Adipocyte (in vitro differentiated cells): ENCODE data around the gene TGFBR3L.
"Not testable (repeated sequence)": the region's sequence is repeated elsewhere in the genome, so short reads cannot be mapped to it uniquely, and the experiment has no call there.

Source experiments
- DNase-seq: peaks from one replicate; pipeline ENCODE4 v3.0.0-alpha.2; 2015; ENCODE audit warnings: low read depth
- H3K27me3 ChIP-seq: replicated peaks from 2 replicates; pipeline ENCODE4 v1.7.0; 2013; ENCODE audit warnings: mild to moderate bottlenecking, low read length, moderate library complexity; ENCODE audit not compliant: control insufficient read depth, insufficient read depth
- H3K36me3 ChIP-seq: 2 replicates; pipeline ENCODE4 v1.7.0; 2013; ENCODE audit warnings: low read length, mild to moderate bottlenecking, moderate library complexity; ENCODE audit not compliant: control insufficient read depth, insufficient read depth, severe bottlenecking
- H3K4me1 ChIP-seq: 2 replicates; pipeline ENCODE4 v1.7.0; 2013; ENCODE audit warnings: mild to moderate bottlenecking, low read length, moderate library complexity; ENCODE audit not compliant: control insufficient read depth, insufficient read depth
- H3K4me3 ChIP-seq: 2 replicates; pipeline ENCODE4 v1.7.0; 2013; ENCODE audit warnings: mild to moderate bottlenecking, low read length, moderate library complexity
- H3K9ac ChIP-seq: 2 replicates; pipeline ENCODE4 v1.7.0; 2013; ENCODE audit warnings: mild to moderate bottlenecking, low read length, moderate library complexity
- H3K9me3 ChIP-seq: 2 replicates; pipeline ENCODE4 v1.7.0; 2013; ENCODE audit warnings: mild to moderate bottlenecking, low read length, moderate library complexity; ENCODE audit not compliant: control insufficient read depth

TGFBR3L gene

DNA sequence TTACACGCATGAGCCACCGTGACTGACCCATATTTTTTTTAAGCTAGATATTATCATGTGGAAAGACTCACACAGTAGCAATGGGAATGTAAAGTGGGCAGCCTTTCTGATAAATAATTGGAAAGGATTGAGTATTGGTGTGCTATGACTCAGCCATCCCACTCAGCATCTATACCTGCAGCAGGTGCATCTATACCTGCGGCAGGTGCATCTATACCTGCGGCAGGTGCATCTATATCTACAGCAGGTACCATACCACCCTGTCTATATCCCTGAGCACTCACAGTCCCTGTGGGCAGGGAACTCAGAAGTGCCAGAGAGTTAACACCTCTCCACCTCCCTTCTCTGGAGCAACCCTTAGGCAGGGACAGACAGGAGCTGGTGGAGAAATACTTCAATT is 31.5 kb upstream of the TGFBR3L start:
- Histone ChIP-seq H3K9me3 (no peaks in the 10 kb centered on the region), H3K9ac (no peak overlapping the region), H3K4me3 (no peak overlapping the region)

DNA sequence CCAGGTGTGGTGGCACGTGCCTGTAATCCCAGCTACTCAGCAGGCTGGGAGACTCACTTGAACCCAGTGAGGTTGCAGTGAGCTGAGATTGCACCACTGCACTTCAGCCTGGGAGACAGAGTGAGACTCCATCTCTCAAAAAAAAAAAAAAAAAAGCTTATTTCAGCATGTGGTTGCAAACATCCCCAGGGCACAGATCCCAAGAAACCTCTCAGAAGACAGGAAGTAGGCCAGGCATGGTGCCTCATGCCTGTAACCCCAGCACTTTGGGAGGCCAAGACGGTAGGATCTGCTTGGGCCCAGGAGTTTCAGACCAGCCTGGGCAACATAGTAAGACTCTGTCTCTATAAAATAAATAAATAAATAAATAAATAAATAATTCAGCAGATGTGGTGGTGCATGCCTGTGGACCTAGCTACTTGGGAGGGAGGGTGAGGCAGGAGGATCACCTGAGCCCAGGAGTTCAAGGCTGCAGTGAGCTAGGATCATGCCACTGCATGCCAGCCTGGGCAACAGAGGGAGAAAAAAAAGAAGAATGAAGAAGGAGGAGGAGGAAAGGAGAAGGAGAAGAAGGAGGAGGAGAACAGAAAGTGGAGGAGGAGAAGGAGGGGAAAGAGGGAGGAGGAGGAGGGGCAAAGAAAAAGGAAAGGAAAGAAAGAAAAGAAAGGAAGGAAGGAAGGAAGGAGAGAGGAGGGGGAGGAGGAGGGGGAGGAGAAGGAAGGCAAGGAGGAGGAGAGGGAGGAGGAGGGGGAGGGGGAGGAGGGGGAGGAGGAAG is 30.6 kb upstream of the TGFBR3L start:
- Histone ChIP-seq H3K4me1 (no peaks in the 10 kb centered on the region), H3K9ac (no peak overlapping the region), H3K36me3 (no peaks in the 10 kb centered on the region), H3K4me3 (no peak overlapping the region), H3K9me3 (no peaks in the 10 kb centered on the region), H3K27me3 (peaks cover 6% of the 10 kb centered on the region)
- DNase-seq = no peak

More for the DNA sequence above, 31.5 kb upstream of the TGFBR3L start:
- no peaks in the 10 kb centered on the region for H3K4me1 ChIP-seq
- H3K36me3 ChIP-seq = no peaks in the 10 kb centered on the region
- DNase-seq = no peak
- H3K27me3 ChIP-seq = peaks cover 6% of the 10 kb centered on the region

DNA sequence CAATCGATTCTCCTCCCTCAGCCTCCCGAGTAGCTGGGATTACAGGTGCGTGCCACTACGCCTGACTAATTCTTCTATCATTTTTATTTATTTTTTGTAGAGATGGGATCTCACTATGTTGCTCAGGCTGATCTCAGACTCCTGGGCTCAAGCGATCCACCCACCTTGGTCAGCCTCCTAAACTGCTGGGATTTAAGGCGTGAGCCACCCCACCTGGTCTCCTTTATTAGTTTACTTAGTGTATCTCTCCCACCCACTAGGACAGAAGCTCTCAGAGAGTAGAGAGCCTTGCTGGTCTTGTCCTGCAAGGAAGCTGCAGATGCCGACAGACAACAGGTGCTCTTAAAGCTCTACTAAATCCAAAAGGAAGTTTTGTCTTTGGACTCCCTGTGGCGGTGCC is 28.8 kb upstream of the TGFBR3L start:
- Histone ChIP-seq H3K9ac (no peak overlapping the region), H3K36me3 (no peaks in the 10 kb centered on the region), H3K27me3 (peaks cover 6% of the 10 kb centered on the region), H3K4me1 (no peaks in the 10 kb centered on the region), H3K4me3 (no peak overlapping the region), H3K9me3 (no peaks in the 10 kb centered on the region)
- no peak for DNase-seq

DNA sequence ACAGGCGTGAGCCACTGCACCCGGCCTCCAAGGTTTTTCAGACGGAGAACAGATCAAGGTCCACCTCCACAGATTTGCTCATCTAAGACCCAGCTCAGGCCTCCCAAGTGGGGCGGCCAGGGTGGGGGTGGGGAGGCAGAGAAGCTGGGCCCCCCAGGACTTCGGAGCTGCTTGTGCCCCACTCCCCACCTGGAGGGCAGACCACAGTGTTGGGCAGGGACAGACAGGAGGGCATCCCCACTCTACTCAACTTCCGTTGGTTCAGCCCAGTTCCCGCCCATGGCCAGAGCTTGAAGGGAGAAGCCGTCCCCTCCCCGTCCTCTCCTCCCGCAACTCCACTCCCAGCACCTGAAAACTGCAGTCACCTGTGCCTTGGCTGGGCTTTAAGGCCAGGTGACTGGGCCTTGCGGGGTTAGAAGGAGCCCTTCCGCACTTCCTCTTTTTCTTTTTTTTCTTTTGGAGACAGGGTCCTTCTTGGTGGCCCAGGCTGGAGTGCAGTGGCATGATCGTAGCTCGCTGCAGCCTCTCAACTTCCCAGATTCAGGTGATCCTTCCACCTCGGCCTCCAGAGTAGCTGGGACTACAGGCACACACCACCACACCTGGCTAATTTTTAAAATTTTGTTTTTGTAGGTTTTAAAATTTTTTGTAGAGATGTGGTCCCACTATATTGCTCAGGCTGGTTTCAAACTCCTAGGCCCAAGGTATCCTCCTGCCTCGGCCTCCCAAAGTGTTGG is 27.1 kb upstream of the TGFBR3L start:
- no peak for DNase-seq
- peak overlapping the region; percentile 14 for H3K9ac ChIP-seq
- H3K4me1 ChIP-seq = no peaks in the 10 kb centered on the region
- no peaks in the 10 kb centered on the region for H3K9me3 ChIP-seq
- H3K36me3 ChIP-seq = no peaks in the 10 kb centered on the region
- H3K27me3 ChIP-seq = no peaks in the 10 kb centered on the region
- H3K4me3 ChIP-seq = peak overlapping the region; percentile 79

DNA sequence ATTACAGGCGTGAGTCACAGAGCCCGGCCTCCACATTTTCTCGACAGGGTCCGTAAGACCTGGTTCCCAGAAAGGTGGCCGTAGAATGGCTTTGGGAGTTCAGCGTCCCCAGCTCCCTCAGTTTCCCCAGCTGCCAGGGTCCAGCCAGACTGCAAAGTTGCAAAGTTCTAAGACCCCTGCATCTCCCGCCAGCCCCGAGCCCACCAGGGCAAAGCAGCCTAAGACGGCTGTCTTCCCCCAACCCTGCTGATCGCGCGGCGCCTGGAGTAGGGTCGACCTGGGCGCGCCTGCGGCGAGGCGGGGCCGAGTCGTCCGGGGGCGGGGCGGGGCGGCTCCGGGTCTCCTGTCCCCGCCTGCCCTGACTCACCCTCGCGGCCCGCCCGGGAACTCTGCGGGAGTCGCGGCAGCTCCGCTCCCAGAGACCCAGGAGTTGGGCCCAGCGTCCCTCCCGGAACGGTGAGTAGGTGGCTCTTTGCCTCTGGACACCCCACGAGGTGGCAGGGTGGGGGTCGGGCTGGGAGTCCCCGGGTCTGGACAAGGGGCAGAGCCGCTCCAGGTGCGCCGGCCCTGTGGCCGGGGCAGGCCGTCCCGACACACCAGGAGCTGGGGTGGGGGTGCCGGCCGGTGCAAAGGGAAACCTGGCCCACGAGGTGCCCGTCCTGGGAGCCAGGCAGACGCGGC is 26.3 kb upstream of the TGFBR3L start, which contains the start of gene LRRC8E:
LRRC8E (plus strand) TSS at position 366 of the 681 bp plus-strand sequence. CDS start 7,094 bp downstream, outside the sequence.
- Histone ChIP-seq H3K36me3 (no peaks in the 10 kb centered on the region), H3K9ac (peak within 1 kb of the TSS; percentile 89), H3K4me1 (no peaks in the 10 kb centered on the region), H3K4me3 (peak within 1 kb of the TSS; percentile 79), H3K27me3 (no peaks in the 10 kb centered on the region), H3K9me3 (no peaks in the 10 kb centered on the region)
- peak; percentile 91 for DNase-seq

DNA sequence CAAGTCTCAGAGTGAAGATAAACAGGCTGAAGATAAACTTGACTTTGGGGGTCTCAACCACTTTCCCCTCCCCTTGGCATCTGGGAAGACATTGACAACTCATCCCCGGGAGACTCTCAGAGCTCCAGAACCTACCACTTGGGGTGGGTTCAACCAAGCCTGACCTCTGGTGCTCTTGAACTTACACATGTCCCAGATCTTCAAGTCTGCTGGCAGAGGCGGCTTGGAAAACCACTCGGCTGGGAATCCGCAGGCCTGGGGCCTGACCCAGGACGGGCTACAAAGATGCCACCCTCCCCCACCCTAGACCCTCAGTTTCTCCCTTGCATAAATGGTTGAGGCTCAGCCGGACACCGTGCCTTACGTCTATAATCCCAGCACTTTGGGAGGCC is 25.8 kb upstream of the TGFBR3L start:
- Histone ChIP-seq H3K27me3 (no peaks in the 10 kb centered on the region), H3K4me1 (no peaks in the 10 kb centered on the region), H3K4me3 (peak overlapping the region; percentile 79), H3K9me3 (no peaks in the 10 kb centered on the region), H3K36me3 (no peaks in the 10 kb centered on the region), H3K9ac (peak overlapping the region; percentile 89)
- no peak for DNase-seq

DNA sequence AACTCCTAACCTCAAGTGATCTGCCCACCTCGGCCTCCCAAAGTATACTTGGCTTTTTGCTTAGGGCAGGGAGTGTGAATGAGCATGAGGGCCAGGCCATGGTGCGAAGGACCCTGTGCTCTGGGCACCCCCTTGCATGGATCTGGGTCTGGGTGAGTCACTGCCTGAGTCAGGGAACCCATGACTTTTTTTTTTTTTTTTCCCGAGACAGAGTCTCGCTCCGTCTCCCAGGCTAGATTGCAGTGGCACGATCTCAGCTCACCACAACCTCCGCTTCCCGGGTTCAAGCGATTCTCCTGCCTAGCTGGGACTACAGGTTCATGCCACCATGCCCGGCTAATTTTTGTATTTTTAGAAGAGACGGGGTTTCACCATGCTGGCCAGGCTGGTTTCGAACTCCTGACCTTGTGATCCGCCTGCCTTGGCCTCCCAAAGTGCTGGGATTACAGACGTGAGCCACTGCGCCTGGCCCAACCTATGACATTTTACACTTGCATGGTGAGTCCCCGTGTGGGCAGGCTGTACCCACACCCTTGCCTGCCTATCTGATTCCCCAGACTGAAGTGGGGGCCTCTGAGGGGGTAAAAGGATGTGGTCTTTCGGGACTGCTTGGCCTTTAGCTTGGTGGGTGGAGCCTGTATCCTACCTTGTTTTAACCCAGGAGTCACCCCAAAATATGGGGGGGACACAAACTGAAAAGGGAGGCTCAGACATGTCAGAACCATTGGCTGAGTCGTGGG is 21.1 kb upstream of the TGFBR3L start:
- H3K36me3 ChIP-seq, H3K4me1 ChIP-seq, H3K9ac ChIP-seq, DNase-seq, H3K27me3 ChIP-seq, H3K4me3 ChIP-seq, H3K9me3 ChIP-seq: not testable (repeated sequence)

DNA sequence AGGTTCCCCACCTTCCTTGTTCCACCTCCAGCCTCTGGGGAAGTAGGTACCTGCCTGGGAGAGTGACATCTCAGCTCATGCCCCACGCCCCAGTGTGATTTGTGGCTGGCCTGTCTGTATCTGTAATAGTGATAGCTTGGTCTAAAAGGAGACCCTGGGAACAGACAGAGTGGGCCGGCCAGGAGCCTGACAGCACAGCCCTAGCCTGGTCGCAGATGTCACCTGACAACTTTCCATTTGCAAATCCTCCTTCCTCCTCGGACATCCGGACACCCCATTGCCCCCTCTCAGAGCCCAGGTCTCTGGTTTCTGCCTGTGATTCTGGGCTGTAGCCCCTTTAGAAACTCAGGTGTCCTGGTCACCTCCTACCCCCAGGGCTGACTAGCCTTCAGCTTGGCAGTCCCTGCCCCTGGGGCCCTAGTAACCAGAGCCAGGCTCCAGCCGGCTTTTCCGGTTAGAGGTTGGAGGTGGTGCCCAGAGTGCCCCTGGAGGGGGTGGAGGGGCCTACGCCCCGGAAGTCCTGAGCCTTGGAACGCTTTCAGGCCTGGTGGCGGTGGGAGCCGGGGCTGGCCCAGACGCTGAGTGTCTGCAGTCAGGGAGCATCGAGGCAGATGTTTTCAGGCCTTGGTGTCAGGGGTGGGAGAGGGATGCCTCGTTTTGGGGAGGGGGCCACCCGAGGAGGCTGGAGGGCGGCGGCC is 19.9 kb upstream of the TGFBR3L start:
- H3K4me1 ChIP-seq = peaks cover 4% of the 10 kb centered on the region
- no peak overlapping the region for H3K9ac ChIP-seq
- H3K9me3 ChIP-seq = no peaks in the 10 kb centered on the region
- H3K27me3 ChIP-seq = no peaks in the 10 kb centered on the region
- no peak overlapping the region for H3K4me3 ChIP-seq
- H3K36me3 ChIP-seq = peaks cover 13% of the 10 kb centered on the region
- DNase-seq = no peak

DNA sequence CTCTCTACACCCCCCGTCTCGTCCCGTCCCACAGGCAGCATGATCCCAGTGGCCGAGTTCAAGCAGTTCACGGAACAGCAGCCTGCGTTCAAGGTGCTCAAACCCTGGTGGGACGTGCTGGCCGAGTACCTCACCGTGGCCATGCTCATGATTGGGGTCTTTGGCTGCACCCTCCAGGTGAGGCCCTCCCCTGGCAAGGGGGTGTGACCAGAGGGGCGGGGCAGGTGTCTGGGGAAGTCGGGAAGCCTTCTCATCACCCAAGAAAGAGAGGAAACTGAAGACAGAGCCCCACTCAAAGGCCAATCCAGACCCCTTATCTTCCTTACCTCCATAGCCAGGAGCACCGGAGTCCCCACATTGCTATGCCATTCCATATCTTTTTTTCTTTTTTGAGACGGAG is 19.1 kb upstream of the TGFBR3L start:
- no peak for DNase-seq
- Histone ChIP-seq H3K36me3 (peaks cover 14% of the 10 kb centered on the region), H3K27me3 (no peaks in the 10 kb centered on the region)

DNA sequence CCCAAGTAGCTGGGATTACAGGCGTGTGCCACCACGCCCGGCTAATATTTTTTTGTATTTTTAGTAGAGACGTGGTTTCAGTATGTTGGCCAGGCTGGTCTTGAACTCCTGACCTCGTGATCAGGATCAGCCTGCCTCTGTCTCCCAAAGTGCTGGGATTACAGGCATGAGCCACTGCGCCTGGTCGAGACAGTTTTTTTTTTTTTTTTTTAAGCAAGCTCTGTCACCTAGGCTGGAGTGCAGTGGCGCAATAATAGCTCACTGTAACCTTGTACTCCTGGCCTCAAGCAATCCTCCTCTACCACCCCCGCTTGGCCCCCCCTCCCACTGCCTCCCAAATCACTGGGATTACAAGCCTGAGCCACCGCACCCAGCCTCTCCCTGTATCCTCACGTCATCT is 17.3 kb upstream of the TGFBR3L start:
- H3K9ac ChIP-seq = no peak overlapping the region
- H3K4me1 ChIP-seq = peaks cover 6% of the 10 kb centered on the region
- no peaks in the 10 kb centered on the region for H3K27me3 ChIP-seq
- DNase-seq = no peak
- peaks cover 14% of the 10 kb centered on the region for H3K36me3 ChIP-seq
- no peak overlapping the region for H3K4me3 ChIP-seq
- H3K9me3 ChIP-seq = no peaks in the 10 kb centered on the region

More for the DNA sequence above, 19.1 kb upstream of the TGFBR3L start:
- Histone ChIP-seq H3K9ac (no peak overlapping the region), H3K4me1 (peaks cover 4% of the 10 kb centered on the region), H3K4me3 (no peak overlapping the region), H3K9me3 (no peaks in the 10 kb centered on the region)
